H9 (cell line): ENCODE data around the gene PIANP. TPM values are rescaled to one million over a fixed set of nuclear protein-coding genes. Genes with fewer than 3 reads are reported as not detected.

ENCODE experiments used
- DNase-seq: peaks from one replicate; pipeline ENCODE4 v3.0.0-alpha.2; 2017
- H2AFZ ChIP-seq: one replicate; pipeline ENCODE4 v1.6.1; 2013; ENCODE audit warnings: mild to moderate bottlenecking, low read length, control low read depth, moderate library complexity
- H2AK5ac ChIP-seq: 2 replicates; pipeline ENCODE4 v1.6.1; 2013; ENCODE audit warnings: low read length, control low read depth, mixed read lengths; ENCODE audit not compliant: insufficient read length
- H2BK120ac ChIP-seq: one replicate; pipeline ENCODE4 v1.6.1; 2013; ENCODE audit warnings: low read depth, mild to moderate bottlenecking, low read length, control low read depth, inconsistent platforms; ENCODE audit not compliant: poor library complexity, severe bottlenecking
- H2BK12ac ChIP-seq: 2 replicates; pipeline ENCODE4 v1.6.1; 2013; ENCODE audit warnings: low read length, control low read depth, mixed read lengths, low read depth; ENCODE audit not compliant: insufficient read length
- H2BK15ac ChIP-seq: 2 replicates; pipeline ENCODE4 v1.6.1; 2013; ENCODE audit warnings: low read depth, low read length, control low read depth
- H2BK20ac ChIP-seq: one replicate; pipeline ENCODE4 v1.6.1; 2013; ENCODE audit warnings: low read depth, mild to moderate bottlenecking, low read length, control low read depth, inconsistent platforms; ENCODE audit not compliant: poor library complexity, severe bottlenecking
- H2BK5ac ChIP-seq: 2 replicates; pipeline ENCODE4 v1.6.1; 2013; ENCODE audit warnings: low read length, control low read depth, mixed read lengths; ENCODE audit not compliant: insufficient read length
- H3K14ac ChIP-seq: 2 replicates; pipeline ENCODE4 v1.6.1; 2013; ENCODE audit warnings: low read length, control low read depth; ENCODE audit not compliant: insufficient read depth
- H3K18ac ChIP-seq: 2 replicates; pipeline ENCODE4 v1.6.1; 2013; ENCODE audit warnings: low read depth, mild to moderate bottlenecking, mixed read lengths, low read length, control low read depth; ENCODE audit not compliant: insufficient read length
- H3K23ac ChIP-seq: 2 replicates; pipeline ENCODE4 v1.6.1; 2013; ENCODE audit warnings: low read length, control low read depth, mixed read lengths, low read depth; ENCODE audit not compliant: insufficient read length
- H3K23me2 ChIP-seq: 2 replicates; pipeline ENCODE4 v1.6.1; 2013; ENCODE audit warnings: low read depth, mild to moderate bottlenecking, mixed read lengths, low read length, control low read depth; ENCODE audit not compliant: insufficient read length, poor library complexity, severe bottlenecking
- H3K27ac ChIP-seq: 2 replicates; pipeline ENCODE4 v1.5.1; 2013; ENCODE audit warnings: low read length, control low read depth, mixed read lengths, low read depth; ENCODE audit not compliant: insufficient read length
- H3K27me3 ChIP-seq: 2 replicates; pipeline ENCODE4 v1.6.1; 2013; ENCODE audit warnings: low read length, control low read depth, inconsistent platforms; ENCODE audit not compliant: insufficient read depth
- H3K4ac ChIP-seq: 2 replicates; pipeline ENCODE4 v1.6.1; 2013; ENCODE audit warnings: low read depth, mild to moderate bottlenecking, control low read depth, inconsistent platforms, low read length, moderate library complexity
- H3K4me1 ChIP-seq: 2 replicates; pipeline ENCODE4 v1.6.1; 2013; ENCODE audit warnings: low read length, control low read depth, inconsistent platforms; ENCODE audit not compliant: insufficient read depth
- H3K4me2 ChIP-seq: 2 replicates; pipeline ENCODE4 v1.6.1; 2013; ENCODE audit warnings: low read length, control low read depth, mixed read lengths; ENCODE audit not compliant: insufficient read length, insufficient read depth
- H3K56ac ChIP-seq: 2 replicates; pipeline ENCODE4 v1.6.1; 2013; ENCODE audit warnings: low read depth, mild to moderate bottlenecking, mixed read lengths, low read length, control low read depth; ENCODE audit not compliant: insufficient read length
- H3K79me1 ChIP-seq: 2 replicates; pipeline ENCODE4 v1.6.1; 2013; ENCODE audit warnings: low read depth, mild to moderate bottlenecking, moderate library complexity, low read length, control low read depth, inconsistent platforms; ENCODE audit not compliant: insufficient read depth, poor library complexity, severe bottlenecking
- H3K79me2 ChIP-seq: 2 replicates; pipeline ENCODE4 v1.6.1; 2013; ENCODE audit warnings: low read length, control low read depth, inconsistent platforms; ENCODE audit not compliant: insufficient read depth
- H3K9ac ChIP-seq: 2 replicates; pipeline ENCODE4 v1.6.1; 2013; ENCODE audit warnings: low read length, control low read depth, mixed read lengths; ENCODE audit not compliant: insufficient read length; ENCODE audit errors: extremely low read depth
- H3K9me3 ChIP-seq: one replicate; pipeline ENCODE4 v1.6.1; 2013; ENCODE audit warnings: low read depth, low read length, inconsistent platforms; ENCODE audit not compliant: control insufficient read depth
- H3T11ph ChIP-seq: one replicate; pipeline ENCODE4 v1.6.1; 2013; ENCODE audit warnings: mild to moderate bottlenecking, low read length, control low read depth, inconsistent platforms
- H4K20me1 ChIP-seq: one replicate; pipeline ENCODE4 v1.6.1; 2013; ENCODE audit not compliant: control insufficient read depth, insufficient read length, insufficient read depth
- H4K5ac ChIP-seq: 2 replicates; pipeline ENCODE4 v1.6.1; 2013; ENCODE audit warnings: low read depth, mild to moderate bottlenecking, mixed read lengths, low read length, control low read depth; ENCODE audit not compliant: insufficient read length
- H4K8ac ChIP-seq: replicated peaks from 2 replicates; pipeline ENCODE4 v1.6.1; 2013; ENCODE audit warnings: low read length, control low read depth, mixed read lengths, low read depth; ENCODE audit not compliant: insufficient read length
- H4K91ac ChIP-seq: 2 replicates; pipeline ENCODE4 v1.6.1; 2013; ENCODE audit warnings: low read depth, mild to moderate bottlenecking, moderate library complexity, mixed read lengths, low read length, control low read depth; ENCODE audit not compliant: insufficient read length
- H3K27ac Mint-ChIP-seq, 3 experiments: 2 replicates in 2 of 3; 3 replicates in 1 of 3; pipeline ENCODE4 v1.8.0; 2020 to 2021; ENCODE audit warnings: mixed read lengths in 3 of 3, mild to moderate bottlenecking in 1 of 3, moderate library complexity in 1 of 3
- H3K27me3 Mint-ChIP-seq: 2 replicates; pipeline ENCODE4 v1.8.0; 2021; ENCODE audit warnings: low read depth, mild to moderate bottlenecking, moderate library complexity, mixed read lengths
- H3K36me3 Mint-ChIP-seq, 3 experiments: 2 replicates in 2 of 3; 3 replicates in 1 of 3; pipeline ENCODE4 v1.8.0; 2020 to 2021; ENCODE audit warnings: low read depth in 3 of 3, mixed read lengths in 3 of 3; ENCODE audit not compliant: insufficient read depth in 1 of 3
- H3K4me1 Mint-ChIP-seq, 2 experiments: 2 replicates each; pipeline ENCODE4 v1.8.0; 2020; ENCODE audit warnings: mixed read lengths in 2 of 2
- H3K4me3 Mint-ChIP-seq, 2 experiments: 2 replicates in 1 of 2; 3 replicates in 1 of 2; pipeline ENCODE4 v1.8.0; 2020 to 2021; ENCODE audit warnings: mild to moderate bottlenecking in 2 of 2, mixed read lengths in 2 of 2, moderate library complexity in 1 of 2
- H3K9me3 Mint-ChIP-seq, 2 experiments: 2 replicates in 1 of 2; 3 replicates in 1 of 2; pipeline ENCODE4 v1.8.0; 2020; ENCODE audit warnings: mild to moderate bottlenecking in 2 of 2, mixed read lengths in 2 of 2, moderate library complexity in 1 of 2
- WGBS: extraction: QIAGEN DNeasy Blood & Tissue Kit; methylation state at CpG from one replicate; pipeline ENCODE4 v1.1.7; 2013; ENCODE audit warnings: missing lambda C conversion rate, low lambda C conversion rate, mixed read lengths; ENCODE audit not compliant: insufficient read length; ENCODE audit errors: extremely low coverage; 5-methylcytosine and 5-hydroxymethylcytosine counted together
- total RNA-seq: library from RNA; stranded (reverse); gene quantifications from 2 replicates; pipeline ENCODE4 v1.2.1, GENCODE V29; 2021
- TF ChIP-seq, protein P1 (sequence below): fragments of 200-600 bp; sonication (generic); conservative IDR thresholded peaks from 3 replicates; pipeline ENCODE4 v1.8.0; 2021; ENCODE audit warnings: antibody characterized with exemption, mild to moderate bottlenecking

The PIANP gene
- total RNA-seq, 1 experiment from 2014 or later = 6.6 TPM

DNA sequence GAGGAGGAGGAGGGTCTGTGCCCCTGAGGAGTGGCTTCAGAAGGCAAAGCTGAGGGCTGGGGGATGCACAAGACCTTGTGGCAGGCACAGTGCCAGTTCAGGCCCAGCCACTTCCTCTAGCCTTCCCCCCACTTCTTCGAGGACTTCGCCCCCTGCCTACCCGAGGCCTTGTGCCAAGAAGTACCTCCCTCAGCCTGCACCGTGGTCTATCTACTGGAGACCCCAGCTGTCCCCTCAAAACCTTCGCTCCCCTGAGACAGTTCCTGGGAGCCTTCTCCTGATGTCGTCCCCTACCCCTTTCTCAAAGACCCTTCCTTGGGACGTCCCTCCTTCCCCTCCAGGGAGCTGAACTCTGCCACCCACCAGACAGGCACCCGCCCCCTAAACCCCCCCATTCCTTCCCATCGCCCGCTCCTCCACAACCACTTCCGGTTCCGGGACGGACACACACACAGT lies 12.0 kb downstream of the PIANP start:
- Histone ChIP-seq H3K23me2 (peaks cover 8% of the 10 kb centered on the region), H3K27ac (no peak overlapping the region), H3K56ac (no peak overlapping the region), H2BK20ac (no peak overlapping the region), H4K20me1 (no peaks in the 10 kb centered on the region), H3K4me1 (no peaks in the 10 kb centered on the region), H4K91ac (no peak overlapping the region), H2BK5ac (no peak overlapping the region), H3K9me3 (no peaks in the 10 kb centered on the region), H3K9ac (peak overlapping the region; percentile 70), H3K4me2 (peak overlapping the region; percentile 61), H4K5ac (no peak overlapping the region), H2AFZ (no peak overlapping the region), H2BK120ac (no peak overlapping the region), H3K27me3 (no peaks in the 10 kb centered on the region), H4K8ac (no peak overlapping the region), H2BK12ac (no peak overlapping the region), H3K14ac (peak overlapping the region; percentile 27), H3K79me2 (peaks cover 21% of the 10 kb centered on the region; the same call in 1 of the 2 replicates), H3K4ac (no peak overlapping the region), H3K23ac (no peak overlapping the region), H3K79me1 (peaks cover 3% of the 10 kb centered on the region), H2BK15ac (no peak overlapping the region), H2AK5ac (no peak overlapping the region), H3K18ac (no peak overlapping the region), H3T11ph (no peak overlapping the region)
- peaks cover 3 to 14% (median 13%) of the 10 kb centered on the region in 3 experiments; a peak in 4 of 7 replicates for H3K36me3 Mint-ChIP-seq
- peak overlapping the region; percentile 96 to 98 (median 97); a peak in 6 of 7 replicates for H3K27ac Mint-ChIP-seq
- no peaks in the 10 kb centered on the region for H3K9me3 Mint-ChIP-seq
- TF ChIP-seq, protein P1, sequence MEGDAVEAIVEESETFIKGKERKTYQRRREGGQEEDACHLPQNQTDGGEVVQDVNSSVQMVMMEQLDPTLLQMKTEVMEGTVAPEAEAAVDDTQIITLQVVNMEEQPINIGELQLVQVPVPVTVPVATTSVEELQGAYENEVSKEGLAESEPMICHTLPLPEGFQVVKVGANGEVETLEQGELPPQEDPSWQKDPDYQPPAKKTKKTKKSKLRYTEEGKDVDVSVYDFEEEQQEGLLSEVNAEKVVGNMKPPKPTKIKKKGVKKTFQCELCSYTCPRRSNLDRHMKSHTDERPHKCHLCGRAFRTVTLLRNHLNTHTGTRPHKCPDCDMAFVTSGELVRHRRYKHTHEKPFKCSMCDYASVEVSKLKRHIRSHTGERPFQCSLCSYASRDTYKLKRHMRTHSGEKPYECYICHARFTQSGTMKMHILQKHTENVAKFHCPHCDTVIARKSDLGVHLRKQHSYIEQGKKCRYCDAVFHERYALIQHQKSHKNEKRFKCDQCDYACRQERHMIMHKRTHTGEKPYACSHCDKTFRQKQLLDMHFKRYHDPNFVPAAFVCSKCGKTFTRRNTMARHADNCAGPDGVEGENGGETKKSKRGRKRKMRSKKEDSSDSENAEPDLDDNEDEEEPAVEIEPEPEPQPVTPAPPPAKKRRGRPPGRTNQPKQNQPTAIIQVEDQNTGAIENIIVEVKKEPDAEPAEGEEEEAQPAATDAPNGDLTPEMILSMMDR = no peak
- WGBS = no CpG with 5 or more reads among the region's 13 CpGs
- H3K4me1 Mint-ChIP-seq = peaks cover 14 to 27% of the 10 kb centered on the region in 2 experiments
- peak overlapping the region; percentile 94 to 97 for H3K4me3 Mint-ChIP-seq
- peaks cover 3% of the 10 kb centered on the region for H3K27me3 Mint-ChIP-seq
- no peak for DNase-seq
